Left cardiac atrium (tissue), 4 donors: ENCODE measurements around the gene NAPSA. TPM values are rescaled to one million over a fixed set of nuclear protein-coding genes. Genes with fewer than 3 reads are reported as not detected.
A peak's percentile ranks its signal among the peaks of the same experiment; 100 is the strongest.
"Not testable (repeated sequence)": the region's sequence is repeated elsewhere in the genome, so short reads cannot be mapped to it uniquely, and the experiment has no call there.

Experiments
- ATAC-seq, 2 donors: fragments of 200-7000 bp; cut with Tn5 transposase; one replicate each; pipeline ENCODE4 v1.9.1; 2020; ENCODE audit warnings: mild to moderate bottlenecking in 2 of 2, moderate library complexity in 2 of 2
- DNase-seq: peaks from one replicate; pipeline ENCODE4 v3.0.0-alpha.2; 2020
- intact Hi-C, 2 donors: fragments of 100-400 bp; cut with DNase I; formaldehyde crosslinking; loops; one replicate each; pipeline versions ENCODE4 v1.14.1 to v1.15.1; 2022 to 2023
- total RNA-seq, 2 donors: library from RNA; stranded (reverse); fragmentation: NEBNext Ultra II Directional; extraction: Animal tissue kit (Norgen Biotek cat#: 25700); gene quantifications; one replicate each; pipeline ENCODE4 v1.2.1, GENCODE V29; 2021
- donor health status: DM: no; HTN: yes; CAD: no.
- donor health status: DM: no; HTN: yes; CAD: no; lungs with severe emphysema.
- donor health status: DM: yes; HTN: yes; CAD: no.
- donor health status: Dilated cardiomyopathy.

NAPSA gene
- total RNA-seq, 2 donors from 2014 or later: 0.47 to 0.97 TPM

DNA sequence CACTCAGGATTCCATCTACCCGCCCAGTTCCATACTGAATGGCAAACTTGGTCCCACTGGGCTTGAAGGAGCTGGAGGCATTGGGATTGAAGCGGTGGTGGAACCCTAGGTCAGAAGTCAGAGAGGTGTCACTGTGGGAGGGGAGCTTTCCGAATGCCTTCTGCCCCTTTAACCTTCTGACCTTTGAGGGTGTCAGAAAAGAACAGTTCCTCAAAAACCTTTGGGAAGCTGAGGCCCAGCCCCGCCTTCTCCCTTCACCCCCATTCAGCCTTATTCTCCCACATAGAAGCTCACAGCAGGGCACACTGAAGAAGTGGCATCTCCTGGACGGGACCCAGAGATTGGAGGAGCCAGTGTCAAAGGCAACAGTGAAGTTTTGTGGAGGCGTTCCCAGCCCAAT, 28.4 kb downstream of the NAPSA start:
- DNase-seq, ATAC-seq, intact Hi-C loops: not testable (repeated sequence)

DNA sequence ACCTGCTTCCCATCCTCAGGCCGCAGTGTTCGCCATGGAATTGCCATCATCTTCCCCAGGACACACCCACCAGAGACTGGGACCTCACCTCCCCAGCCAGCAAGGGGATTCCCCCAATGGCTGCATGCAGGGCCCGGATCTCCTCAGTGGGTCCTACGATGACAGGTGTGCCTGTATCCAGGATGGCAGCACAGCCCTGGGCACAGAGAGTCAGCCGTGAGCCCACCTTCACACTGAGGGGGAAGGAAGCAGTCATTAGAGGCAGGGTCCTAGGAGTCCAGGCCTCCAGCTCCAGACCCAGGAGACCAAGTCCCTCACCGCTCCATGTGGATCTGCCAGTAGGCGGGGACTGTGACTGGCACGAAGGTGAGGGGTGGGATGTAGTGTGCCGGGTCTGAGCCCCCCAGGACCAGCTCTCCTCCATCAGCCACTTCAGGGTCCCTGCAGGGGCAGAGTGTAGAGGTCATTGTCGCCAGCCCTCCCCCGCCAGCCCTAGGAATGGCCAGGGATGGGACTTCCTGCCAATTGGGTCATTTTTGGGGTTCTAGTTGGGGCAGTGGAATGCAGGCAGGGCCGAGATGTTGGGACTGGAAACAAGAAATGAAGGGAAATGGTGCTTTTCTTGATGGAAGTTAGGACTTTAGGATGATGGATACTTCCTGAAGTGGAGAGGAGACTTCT, 30.6 kb downstream of the NAPSA start:
- DNase-seq (no peak), ATAC-seq (no peak)
- intact Hi-C loops: no loop called here

DNA sequence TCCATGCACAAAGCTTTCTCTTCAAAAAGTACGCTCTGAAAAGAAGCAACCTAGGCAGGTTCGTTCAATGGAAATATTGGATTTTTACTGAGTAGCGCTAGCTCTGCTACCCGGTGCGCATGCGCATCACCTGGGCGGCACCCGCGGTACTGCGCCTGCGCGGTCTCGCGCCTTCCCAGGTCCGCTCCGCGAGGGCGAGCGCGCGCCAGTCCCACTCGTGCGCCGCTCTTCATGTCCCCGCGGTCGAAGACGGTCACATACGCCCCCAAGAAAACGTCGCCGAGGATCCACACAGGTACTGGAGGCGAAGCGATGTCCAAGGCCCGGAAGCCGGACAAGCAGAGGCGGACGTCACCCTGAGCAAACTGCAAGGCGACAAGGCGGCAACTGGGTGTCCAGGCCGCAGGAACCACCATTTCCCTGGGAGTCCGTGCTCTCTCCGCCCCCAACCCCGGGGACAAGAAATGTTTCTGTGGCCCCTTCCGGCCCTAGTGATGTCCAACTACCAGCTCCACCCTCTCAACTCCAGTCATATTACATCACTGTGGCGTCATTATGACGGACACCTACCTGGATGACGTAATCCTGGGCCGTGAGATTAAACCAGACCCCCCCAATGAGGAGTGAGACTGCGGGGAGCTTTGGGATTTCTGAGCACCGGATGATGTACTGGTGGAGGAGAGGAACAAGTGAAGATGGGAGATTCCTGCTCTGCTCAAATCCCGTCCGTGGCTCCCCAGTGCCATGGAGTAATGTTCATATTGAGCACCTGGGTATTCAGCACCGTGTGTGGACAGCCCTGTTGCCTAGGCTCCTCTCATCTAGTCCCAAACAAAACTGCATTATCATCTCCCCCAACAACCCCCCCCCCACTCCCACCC, 31.5 kb downstream of the NAPSA start:
- intact Hi-C loops: no loop called here
- DNase-seq (peak; percentile 82), ATAC-seq (peak; percentile 23 to 24)

DNA sequence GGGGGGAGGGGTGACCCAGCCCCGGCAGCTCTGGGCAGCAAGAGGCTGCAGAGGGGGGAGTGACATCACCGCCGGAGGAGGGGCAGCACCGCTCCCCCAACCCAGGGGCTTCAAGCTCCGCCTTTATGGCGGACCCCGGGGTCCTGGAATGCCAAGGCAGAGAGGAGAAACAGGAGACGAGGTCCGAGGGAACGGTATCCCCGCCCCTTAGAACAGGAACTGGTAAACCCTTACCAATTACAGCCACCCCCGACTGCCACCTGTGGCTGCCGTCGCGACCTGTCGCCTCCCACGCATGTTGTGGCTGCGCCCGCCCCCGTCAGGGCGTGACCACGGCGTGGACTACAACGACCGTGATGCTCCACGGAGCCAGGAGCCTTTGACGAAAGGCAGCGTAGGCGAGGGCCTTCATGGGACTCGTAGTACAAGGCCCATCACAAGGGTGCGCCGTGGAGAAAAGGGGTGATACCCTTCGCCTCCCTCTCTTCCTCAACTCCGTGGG, 32.2 kb downstream of the NAPSA start:
- peak; percentile 93 for DNase-seq
- peak; percentile 67 to 68 for ATAC-seq
- intact Hi-C loops: no loop called here

DNA sequence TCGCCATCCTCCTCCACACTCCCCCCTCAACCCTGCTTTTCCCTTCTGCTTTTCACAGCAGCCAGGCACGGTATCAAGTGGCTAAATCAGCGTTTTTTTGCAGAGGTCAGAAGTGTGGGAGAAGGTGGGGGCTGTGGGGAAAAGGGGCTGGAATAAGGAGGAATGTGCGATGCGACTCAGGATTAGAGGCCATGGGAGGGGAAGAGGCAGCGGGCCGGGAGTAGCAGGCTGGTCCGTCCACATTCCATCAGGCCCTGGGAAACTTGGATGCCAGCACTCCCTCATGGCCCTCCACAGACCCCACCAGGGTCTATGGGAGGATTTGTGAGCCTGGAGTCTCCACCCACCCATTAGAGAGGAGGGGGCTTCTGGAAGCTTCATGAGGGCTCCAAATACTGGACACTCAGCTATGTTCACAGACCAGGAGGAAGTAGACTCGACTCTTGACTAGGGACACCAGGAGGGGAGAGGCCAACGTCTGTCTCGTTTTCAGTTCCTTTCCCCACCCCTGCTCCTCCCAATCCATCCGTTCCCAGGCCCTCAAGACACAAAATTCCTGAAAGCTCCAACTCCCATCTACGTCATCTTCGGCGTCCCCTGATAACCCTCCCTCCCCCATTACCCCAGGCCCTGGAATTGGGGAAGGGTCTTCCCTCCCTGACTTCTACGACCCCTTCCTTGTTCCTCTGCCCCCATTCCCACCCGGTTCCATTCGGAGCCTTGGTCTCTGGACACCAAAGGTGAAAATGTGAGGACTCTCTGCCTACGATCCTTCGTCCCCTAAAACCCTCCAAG, 33.0 kb downstream of the NAPSA start:
- intact Hi-C loops: no loop called here
- no peak for DNase-seq
- ATAC-seq: no peak

DNA sequence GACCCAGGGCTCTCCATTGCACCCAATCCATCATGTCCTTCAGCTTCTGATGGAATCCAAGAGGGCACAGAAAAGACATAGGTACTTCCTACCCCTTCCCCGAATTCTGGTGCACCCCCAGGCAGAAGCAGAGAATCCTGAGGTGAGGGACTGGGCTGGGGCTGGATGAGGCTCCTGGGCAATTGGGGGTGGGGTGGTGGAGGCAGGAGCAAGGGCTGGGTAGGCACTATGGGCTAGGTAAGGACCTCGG, 33.5 kb downstream of the NAPSA start:
- ATAC-seq (no peak), DNase-seq (no peak)
- intact Hi-C loops: no loop called here

DNA sequence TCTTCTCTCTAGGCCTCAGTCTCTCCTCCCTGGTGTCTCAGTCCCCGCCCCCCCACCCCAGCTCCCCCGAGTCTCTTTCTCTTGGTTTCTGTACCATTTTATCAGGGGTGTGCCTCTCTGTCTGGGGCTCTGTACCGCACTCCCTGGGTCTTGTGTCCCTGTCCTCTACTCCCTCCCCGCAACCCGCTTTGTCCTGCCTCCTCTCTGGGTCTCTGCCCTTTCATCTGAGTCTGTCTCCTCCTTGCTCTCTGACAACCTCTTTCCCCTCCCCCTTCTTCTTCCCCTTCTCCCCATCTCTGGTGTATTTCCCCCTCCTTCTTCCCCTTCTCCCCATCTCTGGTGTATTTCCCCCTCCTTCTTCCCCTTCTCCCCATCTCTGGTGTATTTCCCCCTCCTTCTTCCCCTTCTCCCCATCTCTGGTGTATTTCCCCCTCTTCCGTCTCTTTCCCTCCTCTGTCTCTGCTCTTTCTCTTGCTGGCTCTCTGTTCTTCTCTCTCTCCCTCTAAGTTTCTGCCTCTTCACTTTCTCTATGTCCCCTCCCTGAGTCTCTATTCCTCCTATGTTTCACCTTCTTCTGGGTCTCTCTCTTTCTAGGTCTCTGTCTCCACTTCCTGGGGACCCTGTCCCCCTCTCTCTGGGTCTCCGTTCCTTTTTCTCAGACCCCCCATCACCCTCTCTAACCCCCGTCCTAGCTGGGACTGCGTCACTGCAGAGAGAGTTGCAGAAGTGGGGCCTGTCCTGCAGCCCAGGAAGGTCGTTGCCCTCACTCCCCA, 34.0 kb downstream of the NAPSA start:
- intact Hi-C loops: no loop called here
- DNase-seq: no peak
- no peak for ATAC-seq

DNA sequence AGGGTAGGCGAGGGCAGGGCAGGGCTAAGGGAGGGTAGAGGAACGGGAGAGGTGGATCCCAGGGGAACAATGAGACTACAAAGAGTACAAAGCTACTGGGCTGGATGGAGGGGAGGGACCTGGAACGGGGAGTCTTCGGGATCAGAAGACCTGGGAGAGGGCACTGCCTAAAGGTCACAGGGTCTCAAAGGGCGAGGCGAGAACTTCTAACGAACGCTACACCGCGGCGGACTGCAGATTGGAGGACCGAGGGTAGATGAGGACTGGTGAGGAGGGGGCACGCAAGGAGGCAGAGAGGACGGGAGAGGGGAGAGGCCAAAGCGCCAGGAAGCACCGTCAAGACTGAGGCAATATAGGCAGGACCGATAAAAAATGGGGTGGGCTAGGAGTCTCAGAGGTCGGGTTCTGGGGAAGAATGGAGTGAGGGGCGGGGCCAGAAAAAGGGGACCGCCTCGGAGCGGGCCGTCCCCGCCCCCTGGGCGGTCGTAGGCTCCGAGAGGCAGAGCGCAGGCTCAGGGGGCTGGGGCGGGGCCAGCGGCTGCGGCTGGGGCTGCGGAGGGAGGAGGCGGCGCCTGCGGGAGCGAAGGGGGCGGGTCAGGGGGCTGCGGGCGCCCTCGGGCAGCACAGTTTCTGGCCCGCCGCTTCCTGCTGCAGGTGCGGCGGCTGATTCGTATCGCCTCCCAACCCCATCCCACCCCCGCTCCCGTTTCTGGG, 34.9 kb downstream of the NAPSA start:
- intact Hi-C loops: no loop called here
- DNase-seq (peak; percentile 89), ATAC-seq (peak; percentile 45 to 63)

DNA sequence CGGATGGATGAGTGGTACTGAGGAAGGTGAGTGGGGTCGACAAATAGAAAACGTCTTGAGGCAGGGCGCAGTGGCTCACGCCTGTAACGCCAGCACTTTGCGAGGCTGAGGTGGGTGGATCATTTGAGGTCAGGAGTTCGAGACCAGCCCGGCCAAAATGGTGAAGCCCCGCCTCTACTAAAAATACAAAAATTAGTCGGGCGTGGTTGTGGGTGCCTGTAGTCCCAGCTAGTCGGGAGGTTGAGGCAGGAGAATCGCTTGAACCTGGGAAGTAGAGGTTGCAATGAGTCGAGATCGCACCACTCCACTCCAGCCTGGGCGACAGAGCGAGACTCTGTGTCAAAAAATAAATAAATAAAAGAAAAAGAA, 35.5 kb downstream of the NAPSA start:
- intact Hi-C loops, DNase-seq, ATAC-seq: not testable (repeated sequence)

DNA sequence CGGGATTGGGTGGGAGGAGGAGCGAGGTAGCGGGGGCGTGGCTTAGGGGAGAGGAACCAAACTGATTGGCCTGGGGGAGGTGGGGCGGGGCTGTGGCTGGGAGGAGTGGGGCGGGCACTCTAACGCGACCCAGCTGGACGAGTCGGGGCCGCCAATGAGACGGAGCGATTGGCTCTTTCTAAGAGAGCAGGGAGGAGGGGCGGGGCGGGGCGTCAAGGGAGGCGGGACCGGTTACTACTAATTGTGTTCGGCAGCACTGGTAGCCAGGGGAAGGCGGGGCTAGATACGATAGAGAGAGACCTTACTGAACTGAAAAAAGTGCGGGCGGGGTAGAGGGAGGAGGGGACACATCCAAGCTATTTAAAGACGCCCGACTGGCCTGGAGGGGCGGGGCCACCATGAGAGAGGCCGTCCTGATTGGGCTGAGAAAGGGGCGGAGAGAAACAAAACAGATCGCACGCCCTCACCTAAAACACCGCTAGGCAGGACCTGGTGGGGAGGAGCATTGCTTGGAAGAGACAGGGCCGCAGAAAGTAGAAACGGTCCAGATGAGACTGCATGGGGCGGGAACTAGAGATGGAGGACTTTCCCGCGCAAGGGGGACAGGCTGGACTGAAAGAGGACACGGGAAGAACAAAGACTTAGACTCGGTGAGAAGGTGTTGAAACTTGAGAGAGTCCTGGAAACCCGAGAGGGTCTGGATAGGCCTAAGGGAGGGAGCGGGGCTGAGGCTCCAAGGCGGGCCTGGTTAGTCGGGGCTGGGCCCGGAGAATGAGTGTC, 36.1 kb downstream of the NAPSA start, which contains the start of gene KCNC3:
Gene KCNC3 (minus strand): TSS at position 232 of the 780 bp plus-strand sequence. CDS start 295 bp downstream, outside the sequence.
- DNase-seq: peak; percentile 100
- intact Hi-C loops: no loop called here
- ATAC-seq: peak; percentile 87

DNA sequence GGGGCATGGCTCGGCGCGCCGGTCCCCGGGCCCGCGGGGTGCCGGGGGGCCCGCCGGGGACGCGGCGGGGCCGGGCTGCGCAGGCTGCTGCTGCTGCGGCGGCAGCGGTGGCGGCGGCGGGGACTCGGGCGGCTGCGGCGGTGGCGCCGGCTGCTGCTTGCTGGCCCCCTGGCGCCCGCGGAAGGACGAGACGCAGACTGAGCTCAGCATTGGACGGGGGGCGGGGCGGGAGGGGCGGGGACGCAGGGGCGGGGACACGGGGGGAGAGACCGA, 36.6 kb downstream of the NAPSA start:
- intact Hi-C loops: no loop called here
- DNase-seq: no peak

DNA sequence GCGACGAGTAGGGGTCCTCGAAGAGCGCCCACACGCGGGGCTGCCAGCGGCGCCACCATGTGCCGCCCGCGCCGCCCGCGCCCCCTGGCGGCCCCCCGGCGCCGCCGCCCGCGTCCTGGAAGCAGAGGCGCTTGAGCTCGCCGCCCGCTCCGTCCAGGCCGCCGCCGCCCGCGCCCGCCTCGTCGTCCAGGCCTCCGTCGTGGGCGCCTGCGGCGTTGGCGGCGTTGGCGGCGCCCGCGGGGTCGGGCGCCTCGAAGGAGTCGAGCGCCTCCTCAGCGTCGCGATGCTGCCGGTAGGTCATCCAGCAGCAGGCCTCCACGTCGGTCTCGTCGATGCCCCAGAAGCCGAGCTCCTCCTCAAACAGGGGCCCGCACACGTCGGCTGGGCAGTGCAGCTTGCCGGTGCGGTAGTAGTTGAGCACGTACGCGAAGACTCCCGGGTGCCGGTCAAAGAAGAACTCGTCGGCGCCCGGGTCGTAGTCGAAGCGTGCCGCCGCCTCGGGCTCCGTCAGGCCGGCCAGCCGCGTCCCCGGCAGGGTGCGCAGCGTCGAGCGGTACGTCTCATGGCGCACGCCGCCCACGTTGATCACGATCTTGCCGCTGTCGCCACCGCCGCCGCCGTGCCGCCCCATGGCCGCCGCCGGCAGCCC, 37.1 kb downstream of the NAPSA start:
- intact Hi-C loops: no loop called here
- DNase-seq (no peak), ATAC-seq (no peak)

More for the DNA sequence above, 36.6 kb downstream of the NAPSA start:
- ATAC-seq: no peak

DNA sequence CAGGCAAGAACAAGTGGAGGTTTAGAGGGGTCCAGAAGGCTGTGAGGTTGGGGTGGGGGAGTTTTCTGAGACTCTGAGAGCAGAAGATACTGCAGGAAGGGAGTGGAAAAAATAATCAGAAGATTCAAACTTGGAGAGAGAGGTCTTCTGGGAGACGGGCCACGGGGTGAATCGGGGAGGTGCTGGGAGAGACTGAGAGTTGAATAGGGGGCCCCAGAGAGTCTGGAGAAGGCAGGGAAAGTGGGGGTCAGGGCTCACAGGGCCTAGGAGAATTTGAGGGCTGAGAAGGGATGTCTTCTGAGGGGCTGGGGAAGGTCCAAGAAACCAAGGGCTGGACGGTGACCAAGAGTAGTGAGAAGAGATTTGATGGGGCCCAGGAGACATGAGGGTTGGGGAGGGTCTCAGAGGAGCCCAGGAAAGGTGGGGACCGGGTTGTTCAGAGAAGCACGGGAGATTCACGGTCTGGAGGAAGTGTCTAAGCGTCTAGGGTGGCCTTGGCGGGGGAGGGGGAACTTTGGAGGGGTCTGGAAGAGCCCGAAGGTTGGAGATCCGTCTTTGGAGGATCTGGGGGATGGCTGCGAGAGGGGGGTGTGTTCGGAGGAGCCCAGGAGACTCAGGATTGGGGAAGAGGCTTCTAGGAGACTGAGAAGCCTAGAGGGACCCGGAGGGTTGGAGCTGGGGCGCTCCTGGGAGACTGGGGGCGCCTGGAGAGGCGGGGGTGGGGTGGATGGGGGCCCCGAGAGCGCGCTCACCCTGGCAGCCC, 37.8 kb downstream of the NAPSA start:
- ATAC-seq (no peak), DNase-seq (no peak)
- intact Hi-C loops: no loop called here

DNA sequence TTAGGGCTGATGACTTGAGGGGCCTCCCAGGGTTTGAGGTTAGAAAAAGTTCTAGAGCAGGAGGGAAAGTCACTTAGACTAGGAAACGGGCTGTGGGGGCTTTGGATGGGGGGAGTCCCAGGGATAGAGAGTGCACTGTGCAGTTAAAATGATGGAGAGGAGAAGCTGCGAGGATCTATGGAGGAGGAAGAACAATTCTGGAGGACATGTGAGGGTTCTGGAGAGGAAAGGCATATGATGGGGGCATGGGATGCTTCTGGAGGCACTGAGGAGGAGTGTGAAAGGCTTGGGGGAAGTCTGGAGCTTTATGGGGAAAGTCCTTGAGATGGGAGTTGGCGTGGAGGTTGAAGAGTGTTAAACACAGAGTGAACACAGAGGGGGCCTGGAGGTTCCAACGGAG, 38.4 kb downstream of the NAPSA start:
- no peak for DNase-seq
- intact Hi-C loops: no loop called here
- no peak for ATAC-seq

DNA sequence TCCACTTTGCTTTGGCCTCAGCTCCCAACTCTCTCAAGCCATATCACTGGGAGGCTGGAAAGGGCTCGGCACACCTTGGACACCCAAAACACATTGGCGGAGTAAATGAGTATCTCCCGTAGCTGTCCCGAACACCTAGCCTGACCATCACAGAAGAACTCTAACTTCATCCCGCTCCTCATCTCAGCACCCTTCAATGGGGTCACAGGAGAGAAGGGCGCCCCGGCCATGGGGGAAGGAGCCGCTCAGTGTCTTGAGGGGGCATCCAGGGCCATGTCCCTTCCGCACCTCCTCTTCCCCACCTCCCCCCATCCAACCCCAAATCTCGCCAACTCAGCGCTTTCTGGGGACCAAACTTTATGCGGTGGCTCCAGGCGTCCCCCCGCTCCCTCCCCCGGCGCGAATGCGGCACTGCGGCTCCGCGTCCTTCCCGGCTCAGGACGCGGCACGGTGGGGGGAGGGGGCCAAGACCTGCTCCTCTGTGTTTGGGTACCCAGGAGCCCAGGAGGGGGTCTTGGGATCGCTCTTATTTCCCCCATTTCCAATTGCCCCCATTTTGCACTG, 39.3 kb downstream of the NAPSA start:
- ATAC-seq: no peak
- no peak for DNase-seq
- intact Hi-C loops: no loop called here

DNA sequence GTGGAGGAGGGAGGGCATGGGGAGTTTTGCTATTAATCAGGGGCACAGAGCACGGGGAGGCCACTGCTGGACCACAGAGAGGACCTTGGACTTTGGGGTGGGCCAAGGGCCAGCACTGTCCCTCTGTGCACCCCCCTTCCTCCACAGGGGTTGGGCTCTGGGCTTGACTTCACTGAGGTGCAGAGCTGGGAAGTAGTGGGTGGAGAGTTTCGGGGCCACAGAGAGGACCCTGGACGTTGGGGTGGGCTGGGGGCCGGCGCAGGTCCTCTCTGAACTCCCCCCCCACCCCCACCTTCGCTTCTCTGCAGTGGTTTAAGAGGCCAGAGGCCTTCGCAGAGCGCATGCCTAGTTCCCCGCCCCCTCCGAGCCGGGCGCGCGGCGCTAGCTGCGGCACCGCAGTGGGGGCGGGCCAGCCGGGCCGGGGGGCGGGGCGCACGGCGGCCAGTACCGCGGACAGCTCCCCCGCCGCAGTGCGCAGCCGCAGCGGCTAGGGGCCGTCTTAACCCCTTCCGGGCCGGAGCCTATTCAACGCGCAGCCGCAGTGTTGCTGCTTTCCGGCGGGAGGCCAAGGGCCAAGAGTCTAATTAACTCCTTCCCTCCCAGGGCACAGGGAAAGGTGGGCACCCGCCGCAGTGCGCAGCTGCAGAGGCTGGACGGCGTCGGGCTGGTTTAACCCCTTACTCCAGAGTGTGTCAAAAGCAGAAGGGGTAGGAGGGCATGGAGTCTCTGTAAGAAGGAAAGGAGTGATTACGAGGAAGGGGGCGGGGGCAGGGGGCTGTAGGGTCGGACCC, 39.9 kb downstream of the NAPSA start:
- DNase-seq (peak; percentile 72), ATAC-seq (peak; percentile 35 to 50)
- intact Hi-C loops: no loop called here
